HepG2 (cell line): ENCODE data around the gene ZFAND3. TPM values are rescaled to one million over a fixed set of nuclear protein-coding genes. Genes with fewer than 3 reads are reported as not detected.

Experiments
- ARID5B ChIP-seq: IDR thresholded peaks from 2 replicates; pipeline ENCODE4 v1.4.0; 2020; ENCODE audit warnings: mild to moderate bottlenecking, missing genetic modification reagents
- ATF4 ChIP-seq, 2 experiments: fragments of 450-650 bp in 1 of 2; sonication (generic) in 1 of 2; formaldehyde crosslinking; IDR thresholded peaks; 2 replicates each; pipeline versions ENCODE4 v1.5.0 to v1.8.0; 2020 to 2022; ENCODE audit warnings: mild to moderate bottlenecking in 1 of 2, missing genetic modification reagents in 1 of 2
- CEBPB ChIP-seq: IDR thresholded peaks from 2 replicates; pipeline ENCODE4 v1.6.1; 2011; ENCODE audit warnings: low read depth, low read length, improper control_type of control experiment, borderline replicate concordance
- CREM ChIP-seq, 2 experiments: sonication (generic) in 1 of 2; formaldehyde crosslinking in 1 of 2; IDR thresholded peaks; 2 replicates each; pipeline versions ENCODE4 v1.4.0 to v1.6.1; 2016 to 2020; ENCODE audit warnings: antibody characterized with exemption in 1 of 2, mild to moderate bottlenecking in 1 of 2, missing genetic modification reagents in 1 of 2
- CSRNP1 ChIP-seq: sonication (generic); formaldehyde crosslinking; IDR thresholded peaks from 2 replicates; pipeline ENCODE4 v1.8.1; 2023; ENCODE audit warnings: mild to moderate bottlenecking, missing genetic modification reagents
- DPF2 ChIP-seq: sonication (generic); formaldehyde crosslinking; IDR thresholded peaks from 2 replicates; pipeline ENCODE4 v1.4.0; 2020; ENCODE audit warnings: mild to moderate bottlenecking, low read depth, missing genetic modification reagents, borderline replicate concordance
- FOSL1 ChIP-seq: sonication (generic); formaldehyde crosslinking; IDR thresholded peaks from 2 replicates; pipeline ENCODE4 v1.9.0; 2021; ENCODE audit warnings: missing genetic modification reagents, borderline replicate concordance
- FOXA3 ChIP-seq: IDR thresholded peaks from 2 replicates; pipeline ENCODE4 v1.6.1; 2016; ENCODE audit warnings: missing genetic modification reagents, missing compliant biosample characterization
- FOXK1 ChIP-seq: sonication (generic); formaldehyde crosslinking; IDR thresholded peaks from 2 replicates; pipeline ENCODE4 v1.4.0; 2020; ENCODE audit warnings: low read depth, missing genetic modification reagents, borderline replicate concordance
- GLMP ChIP-seq: sonication (generic); formaldehyde crosslinking; IDR thresholded peaks from 2 replicates; pipeline ENCODE4 v1.9.0; 2021; ENCODE audit warnings: missing genetic modification reagents, mild to moderate bottlenecking, borderline replicate concordance
- IKZF1 ChIP-seq: fragments of 450-650 bp; IDR thresholded peaks from 2 replicates; pipeline ENCODE4 v1.7.1; 2016
- KLF16 ChIP-seq, 2 experiments: sonication (generic) in 1 of 2; formaldehyde crosslinking in 1 of 2; IDR thresholded peaks; 2 replicates each; pipeline versions ENCODE4 v1.6.1 to v1.8.0; 2016 to 2023; ENCODE audit warnings: missing genetic modification reagents in 2 of 2, missing compliant biosample characterization in 1 of 2
- MEF2D ChIP-seq: sonication (generic); formaldehyde crosslinking; IDR thresholded peaks from 2 replicates; pipeline ENCODE4 v1.5.1; 2020; ENCODE audit warnings: mild to moderate bottlenecking, missing genetic modification reagents
- NFKBIZ ChIP-seq: IDR thresholded peaks from 2 replicates; pipeline ENCODE4 v1.6.1; 2018; ENCODE audit warnings: missing genetic modification reagents, missing compliant biosample characterization
- RBM22 ChIP-seq: fragments of 200-400 bp; formaldehyde crosslinking; optimal IDR thresholded peaks from 2 replicates; pipeline ENCODE3; 2017; ENCODE audit warnings: mild to moderate bottlenecking, low read length, moderate library complexity
- RFXAP ChIP-seq: sonication (generic); formaldehyde crosslinking; IDR thresholded peaks from 2 replicates; pipeline ENCODE4 v1.4.0; 2020; ENCODE audit warnings: missing genetic modification reagents, borderline replicate concordance
- SMAD3 ChIP-seq: sonication (generic); formaldehyde crosslinking; IDR thresholded peaks from 2 replicates; pipeline ENCODE4 v1.4.0; 2020; ENCODE audit warnings: missing genetic modification reagents
- SOX13 ChIP-seq, 3 experiments: fragments of 450-650 bp in 1 of 3; sonication (generic) in 1 of 3; formaldehyde crosslinking in 1 of 3; IDR thresholded peaks in 2 of 3; conservative IDR thresholded peaks in 1 of 3; 2 replicates each; pipeline versions ENCODE4 v1.5.0 to v1.6.1; 2016 to 2020; ENCODE audit warnings: antibody characterized with exemption in 1 of 3, mild to moderate bottlenecking in 1 of 3, missing compliant biosample characterization in 1 of 3, missing genetic modification reagents in 1 of 3, moderate library complexity in 1 of 3
- ZFP1 ChIP-seq: IDR thresholded peaks from 2 replicates; pipeline ENCODE4 v1.6.1; 2016
- ZKSCAN8 ChIP-seq: IDR thresholded peaks from 2 replicates; pipeline ENCODE4 v1.6.1; 2016; ENCODE audit warnings: borderline replicate concordance, missing genetic modification reagents, missing compliant biosample characterization
- ZNF629 ChIP-seq: sonication (generic); formaldehyde crosslinking; conservative IDR thresholded peaks from 2 replicates; pipeline ENCODE4 v1.5.0; 2020; ENCODE audit warnings: missing genetic modification reagents
- ZNF644 ChIP-seq: IDR thresholded peaks from 2 replicates; pipeline ENCODE4 v1.6.1; 2016; ENCODE audit warnings: low read depth
- ZNF776 ChIP-seq: sonication (generic); formaldehyde crosslinking; IDR thresholded peaks from 2 replicates; pipeline ENCODE4 v1.4.0; 2020; ENCODE audit warnings: mild to moderate bottlenecking, missing genetic modification reagents
- polyA plus RNA-seq, 8 experiments: library from polyadenylated mRNA; depleted of rRNA in 3 of 8; stranded (reverse) in 7 of 8; unstranded in 1 of 8; fragments of >200 nt; fragmentation: Illumina TruSeq in 4 of 8; extraction: Trizol in 4 of 8; gene quantifications; 2 replicates each; pipeline versions ENCODE4 v1.2.1 to v1.2.3, GENCODE V29; 2011 to 2016; ENCODE audit warnings: low read depth in 4 of 8, missing spikeins in 1 of 8, mixed read lengths in 1 of 8; ENCODE audit not compliant: insufficient read depth in 1 of 8
- total RNA-seq, 5 experiments: library from RNA; depleted of rRNA; stranded (reverse); fragments of >200 nt; fragmentation: Illumina TruSeq; extraction: Trizol; gene quantifications; 2 replicates each; pipeline ENCODE4 v1.2.3, GENCODE V29; 2016; ENCODE audit warnings: low read depth in 1 of 5

ZFAND3 gene
- total and polyA plus RNA-seq, 2 of the 13 experiments (the other 11 are each of a cell fraction or from before 2014, with no cell fraction given) = 16.4 to 17.1 TPM

- TF ChIP-seq ARID5B (CRISPR knock-in tag) (peak; percentile 67), MEF2D (CRISPR knock-in tag) (peak; percentile 64; the same call in 1 of the 2 replicates), SOX13 (IDR thresholded peaks at IDR 0.05) (no peak), SOX13 (CRISPR knock-in tag; conservative IDR thresholded peaks at IDR 0.05 in 1 of 2, IDR thresholded peaks at IDR 0.05 in 1 of 2) (0 out of 4 replicates have a peak, but pooled peaks of 1 of the 2 experiments have one; percentile 42), FOSL1 (peak; percentile 72; the same call in 1 of the 2 replicates), NFKBIZ (0 out of 2 replicates have a peak, but pooled peaks have one; percentile 56), GLMP (CRISPR knock-in tag) (no peak), DPF2 (CRISPR knock-in tag) (peak; percentile 34; the same call in 1 of the 2 replicates), ZNF644 (peak; percentile 97), CEBPB (peak; percentile 5; the same call in 1 of the 2 replicates), FOXA3 (CRISPR knock-in tag) (peak; percentile 71), CSRNP1 (0 out of 2 replicates have a peak, but pooled peaks have one; percentile 42), ZKSCAN8 (0 out of 2 replicates have a peak, but pooled peaks have one; percentile 22), SMAD3 (0 out of 2 replicates have a peak, but pooled peaks have one; percentile 21), IKZF1 (no peak), CREM (IDR thresholded peaks at IDR 0.05) (0 out of 2 replicates have a peak, but pooled peaks have one; percentile 23), CREM (CRISPR knock-in tag; IDR thresholded peaks at IDR 0.05) (no peak), ZFP1 (CRISPR knock-in tag) (0 out of 2 replicates have a peak, but pooled peaks have one; percentile 53), RBM22 (peak; percentile 81), ATF4 (CRISPR knock-in tag; IDR thresholded peaks at IDR 0.05) (peak in 1 of 2 experiments; percentile 65; a peak in 2 of 4 replicates), ZNF629 (no peak), RFXAP (CRISPR knock-in tag) (no peak), FOXK1 (CRISPR knock-in tag) (0 out of 2 replicates have a peak, but pooled peaks have one; percentile 24), KLF16 (CRISPR knock-in tag; IDR thresholded peaks at IDR 0.05) (no peak), ZNF776 (CRISPR knock-in tag) (no peak)
These were observed 259.1 kb downstream of the ZFAND3 start (continued) for GRCh38 chr6:38078671-38079070.
